CD4-positive, alpha-beta T cell treated with Interleukin-4 for 1 hour (primary cell): Measurements from ENCODE around the gene BCAM.
"Not testable (repeated sequence)": the region's sequence is repeated elsewhere in the genome, so short reads cannot be mapped to it uniquely, and the experiment has no call there.

Experiments
- DNase-seq, 2 donors: peaks; one replicate each; pipeline ENCODE4 v3.0.0-alpha.2; 2020 to 2022

Gene BCAM

GRCh38 chr19:44808463-44809371 lies at the start of gene BCAM:
Gene BCAM (plus strand): TSS chr19:44809103. CDS start chr19:44809125, 22 bp downstream.
- DNase-seq: no peak

- no peak for DNase-seq
These were observed 46.9 kb upstream of the BCAM start for GRCh38 chr19:44762038-44762437.

- DNase-seq: peak in 1 of 2 donors; percentile 69
These were observed 43.6 kb upstream of the BCAM start for GRCh38 chr19:44765033-44765948.

GRCh38 chr19:44765949-44766335 lies 43.0 kb upstream of the BCAM start:
- DNase-seq: no peak

DNA sequence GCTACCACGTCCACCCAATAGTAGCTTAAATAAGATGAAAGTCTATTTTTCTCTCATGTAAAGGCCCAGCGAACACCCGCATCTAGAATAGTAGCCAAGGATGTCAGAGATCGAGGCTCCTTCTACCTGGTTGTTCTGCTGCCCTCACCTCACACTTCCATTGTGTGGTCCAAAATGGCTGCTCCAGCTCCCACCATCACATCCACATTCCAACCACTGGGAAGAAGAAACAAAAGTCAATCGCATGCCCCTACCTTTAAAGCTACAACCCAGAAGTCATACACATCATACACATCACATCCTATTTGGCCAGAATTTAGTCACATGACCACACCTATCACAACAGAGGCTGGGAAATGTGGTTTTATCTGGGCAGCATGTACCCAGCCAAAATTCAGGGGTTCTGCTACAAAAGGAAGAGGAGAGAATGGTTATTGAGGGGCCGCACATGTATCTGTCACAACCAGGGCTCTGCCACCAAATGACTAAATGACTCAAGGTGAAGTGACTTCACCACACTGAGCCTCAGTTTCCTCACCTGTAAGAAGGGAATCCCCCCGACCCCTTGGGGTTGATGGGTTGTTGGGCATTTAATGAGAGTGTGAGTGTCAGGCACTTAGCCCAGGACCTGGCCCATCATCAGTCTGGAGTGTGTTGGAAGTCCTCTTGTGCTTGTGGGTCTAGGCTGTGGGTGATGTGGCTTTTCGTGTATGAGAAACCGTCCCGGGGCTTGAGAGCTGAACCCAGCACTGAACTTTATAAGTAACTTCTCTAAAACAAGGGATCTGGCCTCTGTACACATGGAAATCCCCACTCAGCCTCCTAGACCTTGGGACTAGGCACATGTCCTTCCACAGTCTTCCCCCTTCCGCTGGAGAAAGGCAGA lies 41.4 kb upstream of the BCAM start:
- DNase-seq: peak in 1 of 2 donors; percentile 31

- peak; percentile 98 to 99 for DNase-seq
These were observed 38.2 kb upstream of the BCAM start for GRCh38 chr19:44770550-44771257.

DNA sequence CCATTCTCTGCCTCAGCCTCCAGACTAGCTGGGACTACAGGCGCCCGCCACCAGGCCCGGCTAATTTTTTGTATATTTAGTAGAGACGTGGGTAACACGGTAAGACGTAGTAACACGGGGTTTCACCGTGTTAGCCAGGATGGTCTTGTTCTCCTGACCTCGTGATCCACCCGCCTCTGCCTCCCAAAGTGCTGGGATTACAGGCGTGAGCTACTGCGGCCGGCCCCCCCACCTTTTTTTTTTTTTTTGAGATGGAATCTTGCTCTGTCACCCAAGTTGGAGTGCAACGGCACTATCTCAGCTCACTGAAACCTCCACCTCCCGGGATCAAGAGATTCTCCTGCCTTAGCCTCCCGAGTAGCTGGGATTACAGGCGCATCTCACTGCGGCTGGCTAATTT lies 36.8 kb upstream of the BCAM start:
- not testable (repeated sequence) for DNase-seq

GRCh38 chr19:44772959-44773358 lies 35.9 kb upstream of the BCAM start:
- DNase-seq: no peak

- no peak for DNase-seq
These were observed 33.1 kb upstream of the BCAM start for GRCh38 chr19:44775676-44776240.

GRCh38 chr19:44776402-44777096 lies 32.4 kb upstream of the BCAM start:
- no peak for DNase-seq

DNA sequence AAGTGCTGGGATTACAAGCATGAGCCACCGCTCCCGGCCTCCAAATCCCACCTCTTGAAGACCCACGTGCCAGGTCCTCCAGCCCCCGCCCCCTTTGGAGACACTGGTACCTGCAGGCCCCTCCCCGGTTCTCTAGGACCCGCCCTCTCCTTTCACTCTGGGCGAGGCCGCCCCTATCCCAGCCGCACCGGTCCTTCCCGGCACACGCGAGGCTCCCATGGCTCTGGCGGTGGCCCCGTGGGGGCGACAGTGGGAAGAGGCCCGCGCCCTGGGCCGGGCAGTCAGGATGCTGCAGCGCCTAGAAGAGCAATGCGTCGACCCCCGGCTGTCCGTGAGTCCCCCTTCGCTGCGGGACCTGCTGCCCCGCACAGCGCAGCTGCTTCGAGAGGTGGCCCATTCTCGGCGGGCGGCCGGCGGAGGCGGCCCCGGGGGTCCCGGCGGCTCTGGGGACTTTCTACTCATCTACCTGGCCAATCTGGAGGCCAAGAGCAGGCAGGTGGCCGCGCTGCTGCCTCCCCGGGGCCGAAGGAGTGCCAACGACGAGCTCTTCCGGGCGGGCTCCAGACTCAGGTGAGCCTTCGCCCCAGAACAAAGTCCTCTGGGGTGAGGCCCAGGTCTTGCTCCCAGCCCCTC lies 31.1 kb upstream of the BCAM start, which contains the start of gene CBLC:
TSS of gene CBLC (plus strand) at position 176 of the 633 bp plus-strand sequence. CDS start at position 218, 42 bp downstream.
- DNase-seq: no peak

- DNase-seq: no peak
These were observed 29.8 kb upstream of the BCAM start for GRCh38 chr19:44779150-44779549.

- DNase-seq: not testable (repeated sequence)
These were observed 27.2 kb upstream of the BCAM start for GRCh38 chr19:44781694-44782093.

- no peak for DNase-seq
These were observed 26.2 kb upstream of the BCAM start for GRCh38 chr19:44782729-44783128.

DNA sequence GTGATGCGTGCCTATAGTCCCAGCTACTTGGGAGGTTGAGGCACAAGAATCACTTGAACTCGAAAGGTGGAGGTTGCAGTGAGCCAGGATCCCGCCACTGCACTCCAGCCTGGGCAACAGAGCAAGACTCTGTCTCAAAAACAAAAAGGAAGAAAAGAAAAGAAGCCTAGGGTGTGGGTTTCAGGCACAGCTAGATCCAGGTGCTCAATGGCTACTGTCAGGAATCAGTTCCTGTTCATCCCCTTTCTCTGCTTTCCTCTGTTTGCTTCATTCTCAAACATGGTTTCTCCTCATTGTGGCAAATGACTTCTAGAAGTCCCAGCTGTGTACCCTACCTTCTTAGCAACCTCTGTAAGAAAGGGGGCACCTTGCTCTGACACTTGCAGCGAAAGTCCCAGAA lies 25.4 kb upstream of the BCAM start:
- DNase-seq: no peak

- DNase-seq: no peak
These were observed 23.6 kb upstream of the BCAM start for GRCh38 chr19:44785271-44785670.

DNA sequence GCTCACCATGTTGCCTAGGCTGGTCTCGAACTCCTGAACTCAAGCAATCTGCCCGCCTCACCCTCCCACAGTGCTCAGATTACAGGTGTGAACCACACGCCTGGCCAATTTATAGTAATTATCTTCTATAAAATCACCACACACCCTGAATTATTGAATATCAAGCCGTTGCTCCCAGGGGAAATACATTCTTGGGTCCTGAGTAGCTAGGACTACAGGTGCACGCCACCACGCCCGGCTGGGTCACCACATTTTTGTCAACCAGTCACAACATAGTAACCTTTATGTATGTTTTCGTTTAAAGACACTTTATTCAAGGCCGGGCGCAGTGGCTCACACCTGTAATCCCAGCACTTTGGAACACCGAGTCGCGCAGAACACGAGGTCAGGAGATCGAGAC lies 22.9 kb upstream of the BCAM start:
- DNase-seq: no peak

- DNase-seq: no peak
These were observed 19.9 kb upstream of the BCAM start for GRCh38 chr19:44788971-44789370.

DNA sequence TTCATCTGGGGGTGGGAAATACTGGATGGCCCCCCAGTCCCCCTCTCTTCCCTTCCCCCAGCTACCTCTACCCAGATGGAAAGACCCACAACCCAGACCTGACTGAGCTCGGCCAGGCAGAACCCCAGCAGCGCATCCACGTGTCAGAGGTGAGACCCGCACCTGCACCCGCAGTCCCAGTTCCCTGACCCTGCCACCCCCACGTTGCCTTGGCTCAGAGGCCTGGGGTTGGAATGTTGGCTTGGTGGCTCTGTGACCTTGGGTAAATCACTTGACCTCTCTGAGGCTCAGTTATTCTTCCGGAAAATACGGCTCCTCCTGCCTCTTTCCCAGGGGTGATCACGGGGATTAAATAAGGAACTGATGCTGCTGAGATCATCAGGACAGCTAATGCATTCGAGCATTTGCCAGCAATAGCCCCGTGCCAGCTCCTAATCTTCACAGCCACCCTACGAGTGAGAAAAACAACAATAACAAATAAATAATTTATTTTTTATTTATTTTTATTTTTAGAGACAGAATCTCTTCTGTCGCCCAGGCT lies 18.9 kb upstream of the BCAM start:
- no peak for DNase-seq

- no peak for DNase-seq
These were observed 16.6 kb upstream of the BCAM start for GRCh38 chr19:44792281-44792680.
